Measurements from ENCODE around the gene PCDHGB7.
"Not testable (repeated sequence)": the region's sequence is repeated elsewhere in the genome, so short reads cannot be mapped to it uniquely, and the experiment has no call there.

The PCDHGB7 gene

DNA sequence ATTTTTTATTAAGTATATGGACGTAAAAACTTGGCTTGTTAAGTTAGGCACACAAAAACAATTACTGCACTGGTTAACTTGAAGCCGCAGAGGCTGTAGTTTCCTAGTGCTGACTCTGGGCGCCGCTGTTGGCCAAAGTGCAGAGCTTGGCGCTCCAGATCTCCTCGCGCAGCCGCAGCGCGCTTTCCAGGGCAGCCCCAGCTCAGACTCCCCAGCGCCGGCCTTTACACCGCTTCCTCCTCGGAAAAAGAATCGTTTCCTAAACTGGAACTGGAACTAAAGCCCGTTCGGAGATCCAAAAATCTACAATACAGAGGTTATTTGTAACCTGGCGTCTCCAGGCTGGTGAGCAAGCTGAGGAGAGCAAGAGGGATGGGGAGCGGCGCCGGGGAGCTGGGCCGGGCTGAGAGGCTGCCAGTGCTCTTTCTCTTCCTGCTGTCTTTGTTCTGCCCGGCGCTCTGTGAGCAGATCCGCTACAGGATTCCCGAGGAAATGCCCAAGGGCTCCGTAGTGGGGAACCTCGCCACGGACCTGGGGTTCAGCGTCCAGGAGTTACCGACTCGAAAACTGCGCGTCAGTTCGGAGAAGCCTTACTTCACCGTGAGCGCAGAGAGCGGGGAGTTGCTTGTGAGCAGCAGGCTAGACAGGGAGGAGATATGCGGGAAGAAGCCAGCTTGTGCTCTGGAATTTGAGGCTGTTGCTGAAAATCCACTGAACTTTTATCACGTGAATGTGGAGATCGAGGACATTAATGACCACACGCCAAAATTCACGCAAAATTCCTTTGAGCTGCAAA is 19.5 kb upstream of the PCDHGB7 start, which contains the start of gene PCDHGB5:
Gene PCDHGB5, plus strand, starts transcription at position 192 of the 796 bp plus-strand sequence. Its CDS starts 181 bp downstream, at position 373.
- DNase-seq (ENCODE audit: low read depth) = peak; percentile 44

GRCh38 chr5:141398608-141399007 is 18.9 kb upstream of the PCDHGB7 start:
- DNase-seq (ENCODE audit: low read depth) = no peak

DNA sequence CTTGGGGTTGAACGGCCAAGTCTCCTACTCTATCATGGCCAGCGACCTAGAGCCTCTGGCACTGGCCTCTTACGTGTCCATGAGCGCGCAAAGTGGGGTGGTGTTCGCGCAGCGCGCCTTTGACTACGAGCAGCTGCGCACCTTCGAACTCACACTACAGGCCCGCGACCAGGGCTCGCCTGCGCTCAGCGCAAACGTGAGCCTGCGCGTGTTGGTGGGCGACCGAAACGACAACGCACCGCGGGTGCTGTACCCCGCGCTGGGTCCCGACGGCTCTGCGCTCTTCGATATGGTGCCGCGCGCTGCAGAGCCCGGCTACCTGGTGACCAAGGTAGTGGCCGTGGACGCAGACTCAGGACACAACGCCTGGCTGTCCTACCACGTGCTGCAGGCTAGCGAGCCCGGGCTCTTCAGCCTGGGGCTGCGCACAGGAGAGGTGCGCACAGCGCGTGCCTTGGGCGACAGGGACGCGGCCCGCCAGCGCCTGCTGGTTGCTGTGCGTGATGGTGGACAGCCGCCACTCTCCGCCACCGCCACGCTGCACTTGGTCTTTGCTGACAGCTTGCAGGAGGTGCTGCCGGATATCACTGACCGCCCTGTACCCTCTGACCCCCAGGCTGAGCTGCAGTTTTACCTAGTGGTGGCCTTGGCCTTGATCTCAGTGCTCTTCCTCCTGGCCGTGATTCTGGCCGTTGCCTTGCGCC is 17.8 kb upstream of the PCDHGB7 start:
- no peak for DNase-seq (ENCODE audit: low read depth)

GRCh38 chr5:141402553-141403243 is 14.8 kb upstream of the PCDHGB7 start, which contains the start of gene PCDHGA9:
TSS of gene PCDHGA9 (plus strand) at chr5:141402778. CDS start at chr5:141402953, 175 bp downstream.
- peak; percentile 41 for DNase-seq (ENCODE audit: low read depth)

DNA sequence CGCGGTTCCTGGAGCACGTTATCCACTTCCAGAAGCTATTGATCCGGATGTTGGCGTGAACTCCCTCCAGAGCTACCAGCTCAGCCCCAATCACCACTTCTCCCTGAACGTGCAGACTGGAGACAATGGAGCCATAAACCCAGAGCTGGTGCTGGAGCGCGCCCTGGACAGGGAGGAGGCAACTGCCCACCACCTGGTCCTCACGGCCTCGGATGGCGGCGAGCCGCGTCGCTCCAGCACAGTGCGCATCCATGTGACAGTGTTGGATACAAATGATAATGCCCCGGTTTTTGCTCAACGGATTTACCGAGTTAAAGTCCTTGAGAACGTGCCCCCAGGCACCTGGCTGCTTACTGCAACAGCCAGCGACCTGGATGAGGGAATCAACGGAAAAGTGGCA is 14.1 kb upstream of the PCDHGB7 start:
- DNase-seq (ENCODE audit: low read depth) = no peak

GRCh38 chr5:141407790-141408505 is 9.5 kb upstream of the PCDHGB7 start, which contains the start of gene PCDHGB6:
TSS of gene PCDHGB6 (plus strand) at chr5:141408021. CDS start at chr5:141408203, 182 bp downstream.
- DNase-seq (ENCODE audit: low read depth) = peak; percentile 34

DNA sequence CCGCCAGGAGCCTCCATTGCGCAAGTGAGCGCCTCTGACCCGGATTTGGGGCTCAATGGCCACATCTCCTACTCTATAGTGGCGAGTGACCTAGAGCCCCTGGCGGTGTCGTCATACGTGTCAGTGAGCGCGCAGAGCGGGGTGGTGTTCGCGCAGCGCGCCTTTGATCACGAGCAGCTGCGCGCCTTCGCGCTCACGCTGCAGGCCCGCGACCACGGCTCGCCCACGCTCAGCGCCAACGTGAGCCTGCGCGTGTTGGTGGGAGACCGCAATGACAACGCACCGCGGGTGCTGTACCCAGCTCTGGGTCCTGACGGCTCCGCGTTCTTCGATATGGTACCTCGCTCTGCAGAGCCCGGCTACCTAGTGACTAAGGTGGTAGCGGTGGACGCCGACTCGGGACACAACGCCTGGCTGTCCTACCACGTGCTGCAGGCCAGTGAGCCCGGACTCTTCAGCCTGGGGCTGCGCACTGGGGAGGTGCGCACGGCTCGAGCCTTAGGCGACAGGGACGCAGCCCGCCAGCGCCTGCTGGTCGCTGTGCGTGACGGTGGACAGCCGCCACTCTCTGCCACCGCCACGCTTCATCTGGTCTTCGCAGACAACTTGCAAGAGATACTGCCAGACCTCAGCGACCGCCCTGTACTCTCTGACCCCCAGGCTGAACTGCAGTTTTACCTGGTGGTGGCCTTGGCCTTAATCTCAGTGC is 7.7 kb upstream of the PCDHGB7 start:
- no peak for DNase-seq (ENCODE audit: low read depth)

DNA sequence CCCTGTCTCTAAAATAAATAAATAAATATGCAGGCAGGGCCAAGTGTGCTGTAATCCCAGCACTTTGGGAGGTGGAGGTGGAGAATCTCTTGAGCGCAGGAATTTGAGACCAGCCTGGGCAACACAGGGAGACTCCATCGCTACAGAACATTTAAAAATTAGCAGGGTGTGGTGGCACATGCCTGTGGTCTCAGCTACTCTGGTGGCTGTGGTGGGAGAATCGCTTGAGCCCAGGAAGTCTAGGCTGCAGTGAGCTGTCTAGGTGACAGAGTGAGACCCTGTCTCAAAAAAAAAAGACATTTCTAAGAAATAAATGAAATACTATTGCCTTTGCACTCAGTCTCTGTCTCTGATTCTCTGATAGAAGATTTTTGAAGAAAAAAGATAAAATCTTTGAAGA is 5.9 kb upstream of the PCDHGB7 start:
- DNase-seq (ENCODE audit: low read depth) = no peak

DNA sequence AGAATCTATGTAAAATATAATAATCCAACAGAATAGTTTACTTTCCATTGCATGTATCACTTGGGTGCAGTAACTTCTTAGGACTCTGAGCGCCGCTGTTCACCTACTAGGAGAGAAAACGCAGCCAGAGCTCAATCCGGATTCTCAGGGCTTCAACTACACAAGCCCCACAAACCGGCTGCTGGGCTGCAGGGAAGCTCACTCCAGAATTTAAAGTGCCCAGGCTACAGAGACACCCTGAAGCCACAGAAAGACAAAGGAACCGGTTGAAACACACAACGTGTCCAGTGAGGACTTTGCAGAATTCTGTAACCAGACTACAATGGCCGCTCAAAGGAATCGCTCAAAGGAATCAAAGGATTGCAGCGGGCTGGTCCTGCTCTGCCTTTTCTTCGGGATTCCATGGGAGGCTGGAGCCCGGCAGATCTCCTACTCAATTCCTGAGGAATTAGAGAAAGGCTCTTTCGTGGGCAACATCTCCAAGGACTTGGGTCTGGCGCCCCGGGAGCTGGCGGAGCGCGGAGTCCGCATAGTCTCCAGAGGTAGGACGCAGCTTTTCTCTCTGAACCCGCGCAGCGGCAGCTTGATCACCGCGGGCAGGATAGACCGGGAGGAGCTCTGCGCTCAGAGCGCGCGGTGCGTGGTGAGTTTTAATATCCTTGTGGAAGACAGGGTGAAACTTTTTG is 4.5 kb upstream of the PCDHGB7 start, which contains the start of gene PCDHGA10:
Gene PCDHGA10, plus strand, starts transcription at position 134 of the 686 bp plus-strand sequence. Its CDS starts 189 bp downstream, at position 323.
- DNase-seq (ENCODE audit: low read depth) = peak; percentile 72

- DNase-seq (ENCODE audit: low read depth) = no peak
Measured at GRCh38 chr5:141413540-141414069, 3.9 kb upstream of the PCDHGB7 start.

DNA sequence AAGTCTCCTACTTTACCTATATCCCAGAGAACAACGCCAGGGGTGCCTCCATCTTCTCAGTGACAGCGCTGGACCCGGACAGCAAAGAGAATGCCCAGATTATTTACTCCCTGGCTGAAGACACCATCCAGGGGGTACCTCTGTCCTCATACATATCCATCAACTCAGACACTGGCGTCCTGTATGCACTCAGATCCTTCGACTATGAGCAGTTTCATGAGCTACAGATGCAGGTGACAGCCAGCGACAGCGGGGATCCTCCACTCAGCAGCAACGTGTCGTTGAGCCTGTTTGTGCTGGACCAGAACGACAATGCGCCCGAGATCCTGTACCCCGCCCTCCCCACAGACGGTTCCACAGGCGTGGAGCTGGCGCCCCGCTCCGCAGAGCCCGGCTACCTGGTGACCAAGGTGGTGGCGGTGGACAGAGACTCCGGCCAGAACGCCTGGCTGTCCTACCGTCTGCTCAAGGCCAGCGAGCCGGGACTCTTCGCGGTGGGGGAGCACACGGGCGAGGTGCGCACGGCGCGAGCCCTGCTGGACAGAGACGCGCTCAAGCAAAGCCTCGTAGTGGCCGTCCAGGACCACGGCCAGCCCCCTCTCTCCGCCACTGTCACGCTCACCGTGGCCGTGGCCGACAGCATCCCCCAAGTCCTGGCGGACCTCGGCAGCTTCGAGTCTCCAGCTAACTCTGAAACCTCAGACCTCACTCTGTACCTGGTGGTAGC is 2.8 kb upstream of the PCDHGB7 start:
- DNase-seq (ENCODE audit: low read depth) = not testable (repeated sequence)

DNA sequence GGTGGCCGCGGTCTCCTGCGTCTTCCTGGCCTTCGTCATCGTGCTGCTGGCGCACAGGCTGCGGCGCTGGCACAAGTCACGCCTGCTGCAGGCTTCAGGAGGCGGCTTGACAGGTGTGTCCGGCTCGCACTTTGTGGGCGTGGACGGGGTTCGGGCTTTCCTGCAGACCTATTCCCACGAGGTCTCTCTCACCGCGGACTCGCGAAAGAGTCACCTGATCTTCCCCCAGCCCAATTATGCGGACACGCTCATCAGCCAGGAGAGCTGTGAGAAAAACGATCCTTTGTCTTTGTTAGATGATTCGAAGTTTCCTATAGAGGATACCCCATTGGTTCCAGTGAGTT is 2.2 kb upstream of the PCDHGB7 start:
- DNase-seq (ENCODE audit: low read depth) = not testable (repeated sequence)

- no peak for DNase-seq (ENCODE audit: low read depth)
Measured at GRCh38 chr5:141419074-141419880, 1.8 kb downstream of the PCDHGB7 start.

GRCh38 chr5:141420855-141421488 is 3.5 kb downstream of the PCDHGB7 start, which contains the start of gene PCDHGA11:
TSS of gene PCDHGA11 (plus strand) at chr5:141421051. CDS start at chr5:141421228, 177 bp downstream.
- peak; percentile 50 for DNase-seq (ENCODE audit: low read depth)

- DNase-seq (ENCODE audit: low read depth) = no peak
Measured at GRCh38 chr5:141421489-141421855, 4.0 kb downstream of the PCDHGB7 start.

DNA sequence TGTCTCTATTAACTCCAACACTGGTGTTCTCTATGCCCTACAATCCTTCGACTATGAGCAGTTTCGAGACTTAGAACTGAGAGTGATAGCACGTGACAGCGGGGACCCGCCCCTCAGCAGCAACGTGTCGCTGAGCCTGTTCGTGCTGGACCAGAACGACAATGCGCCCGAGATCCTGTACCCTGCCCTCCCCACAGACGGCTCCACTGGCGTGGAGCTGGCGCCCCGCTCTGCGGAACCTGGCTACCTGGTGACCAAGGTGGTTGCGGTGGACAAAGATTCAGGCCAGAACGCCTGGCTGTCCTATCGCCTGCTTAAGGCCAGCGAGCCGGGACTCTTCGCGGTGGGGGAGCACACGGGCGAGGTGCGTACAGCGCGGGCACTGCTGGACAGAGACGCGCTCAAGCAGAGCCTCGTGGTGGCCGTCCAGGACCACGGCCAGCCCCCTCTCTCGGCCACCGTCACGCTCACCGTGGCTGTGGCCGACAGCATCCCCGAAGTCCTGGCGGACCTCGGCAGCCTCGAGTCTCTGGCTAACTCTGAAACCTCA is 5.3 kb downstream of the PCDHGB7 start:
- no peak for DNase-seq (ENCODE audit: low read depth)

DNA sequence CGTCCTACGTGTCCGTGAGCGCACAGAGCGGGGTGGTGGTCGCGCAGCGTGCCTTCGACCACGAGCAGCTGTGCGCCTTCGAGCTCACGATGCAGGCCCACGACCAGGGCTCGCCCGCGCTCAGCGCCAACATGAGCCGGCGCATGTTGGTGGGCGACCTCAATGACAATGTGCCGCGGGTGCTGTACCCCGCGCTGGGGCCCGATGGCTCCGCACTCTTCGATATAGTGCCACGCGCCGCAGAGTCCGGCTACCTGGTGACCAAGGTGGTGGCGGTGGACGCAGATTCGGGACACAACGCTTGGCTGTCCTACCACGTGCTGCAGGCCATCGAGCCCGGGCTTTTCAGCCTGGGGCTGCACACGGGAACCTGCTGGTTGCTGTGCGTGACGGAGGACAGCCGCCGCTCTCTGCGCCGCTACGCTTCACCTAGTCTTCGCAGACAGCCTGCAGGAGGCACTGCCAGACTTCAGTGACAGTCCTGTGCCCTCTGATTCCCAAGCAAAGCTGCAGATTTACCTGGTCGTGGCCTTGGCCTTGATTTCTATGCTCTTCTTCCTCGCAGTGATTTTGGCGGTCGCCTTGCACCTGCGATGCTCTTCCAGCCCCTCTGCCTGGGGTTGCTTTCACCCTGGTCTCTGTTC is 10.4 kb downstream of the PCDHGB7 start:
- no peak for DNase-seq (ENCODE audit: low read depth)

Data from amniotic epithelial cell (primary cell).